NCI-H1694 (cell line): ENCODE measurements around the gene NRXN3.

Experiments
- DNase-seq: peaks from one replicate; lab custom pipeline; 2025; lab: John Stamatoyannopoulos, UW

NRXN3 gene

GRCh38 chr14:78927261-78927660 is 757.1 kb downstream of the NRXN3 start:
- DNase-seq, result no peak

DNA sequence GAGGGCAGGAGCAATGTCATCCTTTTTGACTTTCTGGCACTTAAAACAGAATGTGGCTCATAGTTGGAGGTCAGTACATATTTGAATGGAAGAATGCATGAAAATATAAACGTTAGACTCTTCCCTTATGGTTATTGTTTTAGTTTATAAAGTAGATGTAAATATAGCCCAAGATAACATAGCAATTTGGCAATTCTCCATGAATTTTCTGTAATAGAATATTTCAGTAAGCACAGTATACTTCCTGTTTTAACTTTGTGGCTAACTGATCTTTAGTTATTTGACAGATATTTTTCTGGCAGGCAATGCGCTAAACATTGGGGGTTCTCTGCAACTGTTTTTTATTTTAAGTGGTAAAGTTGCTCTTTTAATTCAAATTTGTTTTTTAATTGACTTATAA is 763.0 kb downstream of the NRXN3 start:
- DNase-seq, result no peak

DNA sequence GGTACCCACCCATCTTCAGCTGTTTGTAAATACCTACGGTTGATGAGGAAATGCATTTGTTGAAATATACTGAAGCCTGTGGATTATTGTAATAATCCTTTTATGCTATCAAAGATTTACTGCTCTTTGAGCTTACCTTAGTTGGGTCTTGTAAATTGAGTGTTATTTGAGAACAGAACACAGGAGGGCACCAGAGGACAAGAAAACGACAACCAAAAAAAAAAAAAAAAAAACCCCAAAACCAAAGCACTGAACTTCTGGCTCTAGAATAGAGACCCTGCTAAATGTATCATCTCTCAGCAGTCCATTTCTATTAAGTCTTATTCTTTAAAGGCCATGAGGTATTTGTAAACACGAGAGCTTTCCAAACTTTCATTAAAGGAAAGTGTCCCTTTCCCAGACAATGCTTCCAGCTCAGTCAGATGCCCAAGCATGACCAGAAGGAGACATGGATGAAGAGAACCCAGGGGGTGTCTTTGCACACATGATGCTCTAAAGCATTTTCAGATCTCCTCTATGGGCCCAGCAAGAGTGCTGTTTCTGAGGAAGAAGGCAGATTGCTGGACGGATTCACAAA is 763.9 kb downstream of the NRXN3 start:
- peak; percentile 54 for DNase-seq

DNA sequence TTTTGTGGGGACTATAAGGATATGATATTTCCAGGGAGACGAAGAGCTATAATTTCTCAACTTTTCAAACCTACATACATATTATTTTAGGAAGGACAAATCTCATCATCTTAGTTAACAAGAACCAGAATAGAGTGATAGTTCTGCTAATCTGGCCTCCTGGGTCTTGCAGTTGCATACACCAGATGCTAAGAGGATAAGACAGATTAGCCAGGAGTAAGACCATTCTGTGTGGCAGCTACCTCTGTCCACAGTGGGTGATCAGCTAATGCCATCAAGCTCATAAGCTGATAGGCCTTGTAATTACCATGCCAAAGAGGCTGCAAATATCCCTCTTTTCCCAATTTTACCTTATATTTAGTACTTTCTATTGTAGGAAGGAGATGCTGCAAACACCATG is 776.8 kb downstream of the NRXN3 start:
- DNase-seq, result no peak

GRCh38 chr14:78947681-78948080 is 777.5 kb downstream of the NRXN3 start:
- DNase-seq, result no peak

DNA sequence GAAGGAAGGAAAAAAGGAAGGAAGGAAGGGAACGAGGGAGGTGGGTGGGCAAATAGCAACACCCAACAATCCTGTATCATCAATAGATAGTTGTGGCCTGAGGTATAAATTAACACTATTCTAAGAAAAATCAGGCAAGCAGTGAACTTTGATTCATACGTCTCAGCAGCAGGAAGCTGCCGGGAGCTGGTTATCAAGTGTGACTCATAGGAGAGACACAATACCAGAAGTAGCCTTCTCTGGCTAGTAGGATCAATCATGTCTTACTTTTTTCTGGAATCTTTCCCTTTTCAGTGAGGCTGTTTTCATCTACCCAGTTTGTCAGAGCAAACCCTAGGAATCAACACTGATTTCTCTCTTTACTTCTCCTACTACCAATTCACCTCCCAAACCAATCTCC is 780.5 kb downstream of the NRXN3 start:
- no peak for DNase-seq

GRCh38 chr14:78951602-78952001 is 781.4 kb downstream of the NRXN3 start:
- DNase-seq, result no peak

GRCh38 chr14:78959674-78960264 is 789.6 kb downstream of the NRXN3 start:
- peak; percentile 93 for DNase-seq

- no peak for DNase-seq
Observed at GRCh38 chr14:78967111-78967809, 797.1 kb downstream of the NRXN3 start.

- DNase-seq, result no peak
Observed at GRCh38 chr14:78968265-78968664, 798.1 kb downstream of the NRXN3 start.

- DNase-seq, result no peak
Observed at GRCh38 chr14:78970677-78971076, 800.5 kb downstream of the NRXN3 start.

GRCh38 chr14:78972440-78972839 is 802.3 kb downstream of the NRXN3 start:
- DNase-seq, result no peak

GRCh38 chr14:78974691-78975090 is 804.5 kb downstream of the NRXN3 start:
- no peak for DNase-seq

GRCh38 chr14:78975734-78976133 is 805.6 kb downstream of the NRXN3 start:
- no peak for DNase-seq

DNA sequence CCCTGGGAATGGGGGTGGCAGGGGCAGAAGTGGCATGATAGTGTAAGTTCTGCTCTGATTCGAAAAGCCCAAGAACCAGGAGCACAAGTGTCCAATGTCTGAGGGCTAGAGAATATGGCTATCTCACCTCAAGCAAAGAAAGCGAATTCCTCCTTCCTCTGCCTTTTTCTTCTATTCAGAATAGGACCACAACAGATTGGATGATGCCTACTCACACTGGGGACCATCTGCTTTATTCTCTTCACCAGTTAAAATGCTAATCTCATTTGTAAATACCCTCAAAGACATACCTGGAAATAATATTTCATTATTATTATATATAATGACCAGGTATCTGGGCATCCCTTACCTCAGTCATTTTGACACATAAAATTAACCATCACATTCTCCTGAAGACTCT is 808.7 kb downstream of the NRXN3 start:
- no peak for DNase-seq

DNA sequence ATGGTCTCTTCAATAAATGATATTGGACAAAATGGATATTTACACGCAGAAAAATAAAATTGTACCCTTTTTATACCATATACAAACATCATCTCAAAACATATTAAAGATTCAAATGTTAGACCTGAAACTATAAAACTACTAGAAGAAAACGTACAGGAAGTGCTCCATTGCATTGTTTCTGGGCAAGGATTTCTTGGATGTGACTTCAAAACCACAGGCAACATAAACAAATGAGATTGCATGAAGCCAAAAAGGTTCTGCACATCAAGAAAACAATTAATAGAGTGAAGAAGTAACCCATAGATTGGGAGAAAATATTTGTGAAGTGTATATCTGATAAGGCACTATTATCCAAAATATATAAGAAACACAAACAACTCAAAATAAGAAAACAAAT is 812.4 kb downstream of the NRXN3 start:
- no peak for DNase-seq

GRCh38 chr14:78983126-78983525 is 813.0 kb downstream of the NRXN3 start:
- DNase-seq, result no peak

DNA sequence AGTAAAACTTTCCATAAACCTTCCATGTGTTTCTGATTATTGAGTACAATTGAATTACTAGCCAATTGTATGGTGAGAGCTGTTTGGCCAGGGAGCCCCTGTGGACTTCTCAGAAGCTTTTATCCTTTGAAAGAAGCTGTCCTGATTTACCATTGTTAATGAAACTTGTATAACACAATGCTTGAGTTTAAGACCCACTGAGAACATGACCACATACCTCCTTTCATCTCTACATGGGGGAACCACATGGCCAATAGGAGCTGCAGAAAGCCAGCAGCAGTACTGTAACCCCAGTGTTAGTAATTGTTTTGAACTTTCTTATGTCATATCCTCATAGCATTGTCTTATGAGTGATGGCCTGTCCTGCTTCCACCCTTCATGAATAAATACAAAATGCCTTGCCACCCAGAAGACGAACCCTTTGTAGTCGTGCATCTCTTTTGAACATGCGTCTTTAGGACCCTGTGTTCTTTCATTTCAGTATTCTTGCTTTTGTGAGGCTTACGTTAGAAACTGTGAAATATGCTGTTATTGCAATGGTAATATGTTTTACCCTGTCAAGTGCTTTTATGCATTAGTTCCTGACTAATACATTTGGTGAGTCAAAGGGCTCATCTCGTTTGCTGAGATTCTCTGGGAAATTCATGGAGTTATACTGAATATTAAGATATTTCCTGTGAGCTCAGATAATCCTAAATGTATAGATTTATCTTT is 815.7 kb downstream of the NRXN3 start:
- no peak for DNase-seq

DNA sequence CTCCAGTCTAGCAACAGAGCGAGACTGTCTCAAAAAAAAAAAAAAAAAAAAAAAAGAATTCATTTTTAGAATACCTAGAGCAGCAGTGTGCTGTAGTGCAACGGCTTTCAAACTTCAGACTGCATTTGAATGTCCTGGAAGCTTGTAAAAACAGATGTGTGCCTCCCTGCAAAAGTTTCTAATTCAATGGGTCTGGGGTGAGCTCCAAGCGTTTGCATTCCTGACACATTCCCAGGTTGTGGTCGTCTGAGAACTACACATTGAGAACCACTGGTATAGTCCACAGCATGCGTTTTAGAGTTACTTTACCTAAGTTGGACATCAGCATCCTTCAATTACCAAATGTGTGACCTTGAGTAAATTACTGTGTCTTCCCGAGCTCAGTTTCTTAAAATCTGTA is 816.8 kb downstream of the NRXN3 start:
- DNase-seq, result no peak

DNA sequence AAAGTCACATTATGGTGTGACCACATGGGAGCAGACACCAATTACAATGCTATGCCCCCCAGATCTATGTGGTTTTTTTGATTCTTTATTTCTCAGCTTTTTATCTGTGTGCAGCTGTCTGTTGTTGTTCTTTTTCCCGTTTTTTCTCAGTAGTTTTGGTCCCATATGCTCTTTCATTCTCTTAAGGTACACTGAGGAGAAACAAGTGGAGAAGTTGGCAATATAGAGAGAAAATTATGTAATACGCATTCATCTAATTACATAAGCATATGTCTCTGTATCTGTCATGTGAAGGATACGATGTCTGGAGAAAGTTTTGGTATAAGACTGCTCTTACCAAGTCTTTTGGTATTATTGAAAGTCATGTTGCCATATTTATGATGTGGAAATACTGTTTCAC is 819.0 kb downstream of the NRXN3 start:
- DNase-seq, result no peak

- no peak for DNase-seq
Observed at GRCh38 chr14:78992867-78993266, 822.7 kb downstream of the NRXN3 start.

DNA sequence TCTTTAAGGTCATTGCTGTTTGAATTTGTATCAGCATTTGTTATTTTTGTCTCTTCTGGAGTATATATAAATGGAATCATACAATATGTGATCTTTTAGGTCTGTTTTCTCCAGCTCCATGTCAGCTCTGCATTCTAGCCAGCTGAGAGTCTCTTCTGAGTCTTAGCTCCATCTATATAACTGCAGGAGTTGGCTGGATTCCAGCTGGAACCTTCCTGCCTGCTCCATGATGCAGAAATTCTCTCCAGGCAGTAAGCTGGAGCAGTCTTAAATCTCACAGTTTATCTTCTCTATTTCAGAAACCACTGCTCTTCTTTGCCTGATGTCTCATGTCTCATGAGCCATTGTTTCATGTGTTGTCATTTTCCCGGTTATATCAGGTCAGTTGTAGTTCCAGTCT is 827.6 kb downstream of the NRXN3 start:
- DNase-seq, result peak; percentile 57

DNA sequence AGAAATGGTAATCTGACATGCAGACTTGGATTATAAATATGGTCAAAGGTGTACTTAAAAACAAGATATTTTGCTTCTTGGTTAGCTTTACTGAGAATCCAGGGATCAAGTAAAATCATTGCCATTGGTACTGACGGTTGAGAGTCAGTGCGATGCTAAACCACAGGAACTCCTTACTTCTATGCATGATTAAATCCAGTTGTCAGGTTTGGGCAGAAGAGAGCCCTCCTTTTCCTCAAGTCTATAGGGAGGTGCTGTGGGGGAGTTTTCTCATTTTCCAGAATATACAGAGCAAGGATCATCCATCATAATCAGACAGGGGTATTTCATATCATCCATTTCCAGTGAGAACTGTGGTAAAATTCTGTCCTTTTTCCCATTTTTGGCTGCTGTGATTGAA is 839.1 kb downstream of the NRXN3 start:
- DNase-seq, result no peak
